HUES6 (cell line): Measurements from ENCODE around the gene NSUN5.
A peak's percentile ranks its signal among the peaks of the same experiment; 100 is the strongest.
"Not testable (repeated sequence)": the region's sequence is repeated elsewhere in the genome, so short reads cannot be mapped to it uniquely, and the experiment has no call there.

Experiments used
- H3K27ac ChIP-seq: 2 replicates; pipeline ENCODE4 v1.7.0; 2013; ENCODE audit warnings: low read depth, mild to moderate bottlenecking, low read length, inconsistent platforms
- H3K27me3 ChIP-seq: 2 replicates; pipeline ENCODE4 v1.6.1; 2013; ENCODE audit warnings: low read length; ENCODE audit not compliant: control insufficient read depth, insufficient read depth
- H3K36me3 ChIP-seq: 2 replicates; pipeline ENCODE4 v1.6.1; 2013; ENCODE audit warnings: low read length; ENCODE audit not compliant: control insufficient read depth, insufficient read depth
- H3K4me1 ChIP-seq: 2 replicates; pipeline ENCODE4 v1.6.1; 2013; ENCODE audit warnings: low read length; ENCODE audit not compliant: control insufficient read depth, insufficient read depth
- H3K4me3 ChIP-seq: 2 replicates; pipeline ENCODE4 v1.5.1; 2013; ENCODE audit warnings: low read depth, low read length
- H3K9ac ChIP-seq: one replicate; pipeline ENCODE4 v1.6.1; 2013; ENCODE audit warnings: mild to moderate bottlenecking, low read length
- H3K9me3 ChIP-seq: 2 replicates; pipeline ENCODE4 v1.6.1; 2013; ENCODE audit warnings: low read depth, low read length; ENCODE audit not compliant: control insufficient read depth, insufficient read depth

The NSUN5 gene

GRCh38 chr7:73327449-73327848 lies 18.8 kb upstream of the NSUN5 start:
- H3K36me3 ChIP-seq, H3K27me3 ChIP-seq, H3K9me3 ChIP-seq, H3K27ac ChIP-seq, H3K4me3 ChIP-seq, H3K9ac ChIP-seq: not testable (repeated sequence)
- peaks cover 13% of the 10 kb centered on the region; the same call in 1 of the 2 replicates for H3K4me1 ChIP-seq

GRCh38 chr7:73325424-73325823 lies 16.8 kb upstream of the NSUN5 start:
- not testable (repeated sequence) for H3K36me3 ChIP-seq, H3K27me3 ChIP-seq, H3K4me3 ChIP-seq, H3K27ac ChIP-seq, H3K9me3 ChIP-seq, H3K4me1 ChIP-seq, H3K9ac ChIP-seq

DNA sequence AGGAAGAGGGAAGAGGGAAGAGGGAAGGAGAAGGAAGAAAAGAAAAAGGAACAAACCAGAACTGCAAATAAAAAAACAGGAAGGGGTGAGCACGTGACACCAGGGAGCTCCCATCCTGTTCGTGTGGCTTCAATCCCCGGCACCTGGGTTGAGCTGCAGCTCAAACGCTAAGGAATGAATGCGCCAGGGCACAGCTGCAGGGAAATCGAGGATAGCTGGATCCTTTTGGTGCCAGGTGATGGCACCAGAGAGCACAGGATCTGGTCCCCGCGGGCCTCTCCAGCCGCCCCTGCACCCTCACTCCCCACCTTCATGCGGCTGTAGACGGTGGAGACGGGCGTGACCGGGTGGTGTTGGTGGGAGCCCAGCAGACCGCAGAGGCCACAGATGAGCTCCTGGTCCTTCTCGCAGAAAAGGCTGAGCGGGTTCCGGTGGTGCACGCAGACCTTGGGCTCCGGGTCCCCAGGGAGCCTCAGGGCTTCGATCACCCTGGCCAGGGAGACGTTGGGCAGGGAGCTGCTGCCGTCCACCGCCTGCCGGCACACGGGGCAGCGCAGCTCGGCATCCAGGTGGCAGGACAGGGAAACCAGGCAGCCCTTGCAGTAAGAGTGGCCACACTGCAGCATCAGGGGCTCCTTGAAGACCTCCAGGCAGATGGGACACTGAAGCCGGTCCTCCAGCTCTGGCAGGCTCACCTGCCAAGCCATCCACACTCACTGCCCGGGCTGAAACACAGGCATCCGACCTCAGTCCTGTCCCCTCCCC lies 15.6 kb upstream of the NSUN5 start:
- not testable (repeated sequence) for H3K27ac ChIP-seq

DNA sequence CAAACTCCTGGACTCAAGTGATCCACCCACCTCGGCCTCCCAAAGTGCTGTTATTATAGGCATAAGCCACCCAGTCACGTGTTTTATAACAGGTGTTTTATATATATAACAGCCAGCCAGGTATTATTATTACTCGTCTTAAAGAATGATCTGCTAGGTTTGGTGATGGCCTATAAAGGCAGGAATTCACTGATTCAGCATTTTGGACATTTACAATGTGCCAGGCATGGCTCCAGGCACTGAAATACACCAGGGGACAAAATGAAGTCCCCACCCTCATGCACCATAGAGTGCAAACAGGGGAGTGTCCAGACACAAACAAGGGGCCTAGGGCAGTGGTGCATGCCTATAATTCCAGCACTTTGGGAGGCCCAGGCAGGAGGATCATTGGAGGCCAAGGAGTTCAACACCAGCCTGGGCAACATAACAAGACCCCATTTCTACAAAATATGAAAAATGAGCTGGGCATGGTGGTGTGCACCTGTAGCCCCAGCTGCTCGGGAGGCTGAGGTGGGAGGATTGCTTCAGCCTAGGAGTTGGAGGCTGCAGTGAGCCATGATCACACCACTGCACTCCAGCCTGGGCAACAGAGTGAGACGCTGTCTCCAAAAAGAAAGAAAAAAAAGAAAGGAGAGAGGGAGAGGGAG lies 14.9 kb upstream of the NSUN5 start:
- not testable (repeated sequence) for H3K4me1 ChIP-seq, H3K27me3 ChIP-seq, H3K27ac ChIP-seq, H3K9me3 ChIP-seq, H3K9ac ChIP-seq, H3K36me3 ChIP-seq, H3K4me3 ChIP-seq

More for the DNA sequence above, 15.6 kb upstream of the NSUN5 start:
- peak overlapping the region; percentile 8; the same call in 1 of the 2 replicates for H3K4me3 ChIP-seq
- H3K27me3 ChIP-seq, H3K9me3 ChIP-seq, H3K4me1 ChIP-seq, H3K36me3 ChIP-seq, H3K9ac ChIP-seq: not testable (repeated sequence)

DNA sequence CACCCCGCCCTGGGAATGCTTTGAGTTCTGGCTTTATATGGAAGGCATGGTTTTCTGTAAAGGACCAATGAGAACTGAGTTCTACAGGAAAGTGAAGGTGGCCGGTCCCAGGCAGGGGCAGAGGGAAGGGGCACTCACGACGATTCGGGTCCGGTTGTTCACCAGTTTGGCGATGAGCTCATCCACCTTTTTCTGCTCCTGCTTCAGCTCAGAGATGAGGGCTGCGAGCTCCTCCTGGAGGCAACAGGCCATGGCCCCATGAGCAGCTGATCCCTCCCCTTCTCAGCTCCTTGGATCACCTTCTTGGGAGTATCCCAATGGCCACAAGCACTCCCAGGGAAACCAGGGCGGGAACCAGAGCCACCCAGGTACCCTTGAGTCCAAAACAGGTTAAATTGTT lies 11.4 kb upstream of the NSUN5 start:
- not testable (repeated sequence) for H3K4me1 ChIP-seq, H3K9ac ChIP-seq, H3K36me3 ChIP-seq, H3K4me3 ChIP-seq, H3K27ac ChIP-seq, H3K9me3 ChIP-seq, H3K27me3 ChIP-seq

DNA sequence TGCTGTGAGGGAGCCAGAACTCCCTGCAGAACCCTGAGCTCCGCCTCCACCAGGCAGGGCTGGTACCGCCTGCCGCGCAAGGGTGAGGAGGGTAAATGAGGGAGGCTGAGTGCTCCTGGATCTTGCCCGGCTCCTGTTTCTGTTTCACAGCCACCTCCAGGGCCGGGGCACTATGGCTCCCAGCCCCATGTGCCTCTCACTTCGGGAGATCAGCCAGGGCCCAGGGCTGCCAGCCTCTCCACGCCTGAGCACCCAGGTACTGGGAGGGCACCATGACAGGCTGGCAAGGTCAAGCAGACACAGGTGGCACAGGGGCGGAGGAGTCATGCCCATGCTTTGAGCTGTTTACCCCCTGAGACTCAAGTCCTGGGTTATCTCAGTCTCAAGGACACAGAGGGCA lies 10.9 kb upstream of the NSUN5 start:
- not testable (repeated sequence) for H3K9me3 ChIP-seq, H3K4me1 ChIP-seq, H3K36me3 ChIP-seq, H3K27me3 ChIP-seq, H3K9ac ChIP-seq, H3K4me3 ChIP-seq, H3K27ac ChIP-seq

GRCh38 chr7:73318656-73319204 lies 10.1 kb upstream of the NSUN5 start:
- H3K9me3 ChIP-seq, H3K9ac ChIP-seq, H3K4me3 ChIP-seq, H3K36me3 ChIP-seq, H3K4me1 ChIP-seq, H3K27me3 ChIP-seq, H3K27ac ChIP-seq: not testable (repeated sequence)

GRCh38 chr7:73316521-73316920 lies 7.9 kb upstream of the NSUN5 start:
- Histone ChIP-seq H3K4me3 (no peak overlapping the region), H3K36me3 (no peaks in the 10 kb centered on the region), H3K4me1 (no peaks in the 10 kb centered on the region), H3K27me3 (no peaks in the 10 kb centered on the region), H3K9ac (no peak overlapping the region), H3K9me3 (no peaks in the 10 kb centered on the region), H3K27ac (no peak overlapping the region)

- Histone ChIP-seq H3K27ac (no peak overlapping the region), H3K27me3 (no peaks in the 10 kb centered on the region), H3K4me1 (no peaks in the 10 kb centered on the region), H3K9ac (no peak overlapping the region), H3K4me3 (no peak overlapping the region), H3K9me3 (no peaks in the 10 kb centered on the region), H3K36me3 (no peaks in the 10 kb centered on the region)
Observed at GRCh38 chr7:73314271-73314670, 5.6 kb upstream of the NSUN5 start.

- Histone ChIP-seq H3K36me3 (no peaks in the 10 kb centered on the region), H3K9me3 (no peaks in the 10 kb centered on the region), H3K4me3 (no peak overlapping the region), H3K27ac (no peak overlapping the region), H3K27me3 (no peaks in the 10 kb centered on the region), H3K9ac (no peak overlapping the region), H3K4me1 (no peaks in the 10 kb centered on the region)
Observed at GRCh38 chr7:73313521-73313906, 4.9 kb upstream of the NSUN5 start.

DNA sequence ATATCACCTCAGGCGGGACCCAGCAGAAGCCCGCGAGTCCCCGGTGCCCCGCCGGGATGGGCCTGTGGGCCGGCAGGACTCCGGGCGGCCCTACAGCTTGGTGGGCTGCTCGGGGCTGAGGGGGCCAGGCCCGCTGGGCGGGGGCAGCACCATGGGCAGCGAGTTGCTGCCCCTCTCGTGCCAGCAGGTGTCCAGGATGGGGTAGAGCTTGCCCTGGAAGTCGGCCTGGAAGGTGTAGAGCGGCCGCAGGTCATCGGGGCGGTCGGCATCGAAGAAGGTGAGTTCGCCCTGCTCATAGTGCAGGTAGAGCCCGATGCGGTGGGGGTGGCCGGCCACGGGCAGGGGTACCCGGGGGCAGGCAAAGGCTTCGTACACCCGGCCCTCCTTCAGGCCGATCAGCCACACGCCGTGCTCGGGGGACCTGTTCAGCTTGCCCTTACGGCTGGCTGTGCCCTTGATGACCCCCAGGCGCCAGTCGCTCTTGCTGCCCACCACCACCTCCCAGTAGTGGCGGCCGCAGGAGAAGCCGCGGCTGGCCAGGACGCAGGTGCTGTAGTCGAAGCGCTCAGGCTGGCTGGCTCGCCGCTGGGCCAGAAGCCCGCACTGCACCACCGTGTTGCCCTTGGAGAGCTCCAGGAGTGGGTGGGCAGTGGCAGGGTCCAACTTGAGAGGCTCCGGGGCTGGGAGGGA lies 4.3 kb upstream of the NSUN5 start:
- H3K27me3 ChIP-seq: no peaks in the 10 kb centered on the region
- H3K9me3 ChIP-seq: no peaks in the 10 kb centered on the region
- H3K4me3 ChIP-seq: no peak overlapping the region
- no peak overlapping the region for H3K27ac ChIP-seq
- H3K9ac ChIP-seq: no peak overlapping the region
- H3K4me1 ChIP-seq: peaks cover 1% of the 10 kb centered on the region; the same call in 1 of the 2 replicates
- H3K36me3 ChIP-seq: no peaks in the 10 kb centered on the region
